Gastrocnemius medialis (tissue), 4 donors: ENCODE results near the gene IFNE.
"Not testable (repeated sequence)": the region's sequence is repeated elsewhere in the genome, so short reads cannot be mapped to it uniquely, and the experiment has no call there.

Experiments
- CTCF ChIP-seq, 5 experiments: fragments of 450-650 bp in 3 of 5; fragments of 200-600 bp in 2 of 5; sonication (generic) in 2 of 5; IDR thresholded peaks in 4 of 5; conservative IDR thresholded peaks in 1 of 5; 1 replicate in 4 of 5; 2 replicates in 1 of 5; pipeline ENCODE4 v1.5.1; 2016 to 2019; ENCODE audit warnings: antibody characterized with exemption in 5 of 5, mild to moderate bottlenecking in 3 of 5, moderate library complexity in 3 of 5
- POLR2A ChIP-seq, 2 donors: fragments of 450-650 bp; IDR thresholded peaks; one replicate each; pipeline ENCODE4 v1.6.1; 2017; ENCODE audit warnings: antibody characterized with exemption in 2 of 2, mild to moderate bottlenecking in 2 of 2, moderate library complexity in 2 of 2

- not testable (repeated sequence) for TF ChIP-seq CTCF (IDR thresholded peaks at IDR 0.05 in 4 of 5, conservative IDR thresholded peaks at IDR 0.05 in 1 of 5); POLR2A (IDR thresholded peaks at IDR 0.05)
Observed at GRCh38 chr9:21435015-21435383, 47.1 kb downstream of the IFNE start.
